ENCODE measurements around the gene MBD4. TPM values are rescaled to one million over a fixed set of nuclear protein-coding genes. Genes with fewer than 3 reads are reported as not detected.
"Not testable (repeated sequence)": the region's sequence is repeated elsewhere in the genome, so short reads cannot be mapped to it uniquely, and the experiment has no call there.

Gene MBD4
- polyA plus RNA-seq, 2 of the 4 experiments (the other 2 are of a cell fraction), result 32.7 to 49.7 TPM

GRCh38 chr3:129399145-129399894 is 40.4 kb downstream of the MBD4 start:
- ChIA-PET CTCF (interaction anchor here (0.6 to 6.6 kb wide), 7 partner anchors 10 to 57 kb away, joined by 3 to 48 read pairs (median 4); no protein-coding TSS in a partner anchor), POLR2A (interaction anchor here (0.6 to 2.2 kb wide), 10 partner anchors 10 to 1951 kb away, joined by 3 to 17 read pairs (median 4); partner anchors contain the start of genes IFT122 and MBD4)
- FAIRE-seq (no peak), ATAC-seq (peak; percentile 90 to 93), DNase-seq (ENCODE audit: low read depth in 1 of 2, low spot score in 1 of 2) (peak; percentile 83 to 95)
- peaks cover 34% of the 10 kb centered on the region for H3K4me1 ChIP-seq
- TF ChIP-seq RAD21 (conservative IDR thresholded peaks at IDR 0.05 in 1 of 2, IDR thresholded peaks at IDR 0.05 in 1 of 2), result peak; percentile 31 to 32; a peak in 2 of 5 replicates
- no peak for TF ChIP-seq CEBPB (IDR thresholded peaks at IDR 0.05)
- TF ChIP-seq CTCF (IDR thresholded peaks at IDR 0.05), result peak; percentile 67
- peak; percentile 44; the same call in 1 of the 3 replicates for TF ChIP-seq SMC3 (IDR thresholded peaks at IDR 0.05)
- peak; percentile 35; the same call in 1 of the 2 replicates for TF ChIP-seq KDM5A (IDR thresholded peaks at IDR 0.05)
- no peak for TF ChIP-seq NFE2L2 (conservative IDR thresholded peaks at IDR 0.05; ENCODE audit: low read length)
- TF ChIP-seq MAX (IDR thresholded peaks at IDR 0.05), result peak; percentile 60; the same call in 1 of the 2 replicates
- 3% methylated on average over 21 of the region's 25 CpGs for WGBS (ENCODE audit: missing lambda C conversion rate)
- peak overlapping the region; percentile 96 for H3K4me2 ChIP-seq
- peak overlapping the region; percentile 94 to 97 for H3K27ac ChIP-seq
- no peaks in the 10 kb centered on the region for H3K9me3 ChIP-seq
- peak overlapping the region; percentile 72 for H3K4me3 ChIP-seq

GRCh38 chr3:129398803-129399144 is 41.0 kb downstream of the MBD4 start:
- ChIA-PET CTCF (interaction anchor here (0.6 to 6.6 kb wide), 4 partner anchors 10 to 15 kb away, joined by 3 to 48 read pairs (median 13); no protein-coding TSS in a partner anchor), POLR2A (interaction anchor here (1.8 to 2.2 kb wide), 2 partner anchors 15 to 41 kb away, joined by 16 to 17 read pairs; partner anchors contain the start of genes IFT122 and MBD4)
- H3K9me3 ChIP-seq, result no peaks in the 10 kb centered on the region
- DNase-seq (ENCODE audit: low read depth in 1 of 2, low spot score in 1 of 2) (no peak), FAIRE-seq (no peak), ATAC-seq (peak; percentile 44 to 63; a peak in 4 of 6 replicates)
- TF ChIP-seq EHMT2 (IDR thresholded peaks at IDR 0.05; ENCODE audit: low read depth) (no peak), NFE2L2 (conservative IDR thresholded peaks at IDR 0.05; ENCODE audit: low read length) (no peak), EP300 (IDR thresholded peaks at IDR 0.05) (no peak), SMC3 (IDR thresholded peaks at IDR 0.05) (no peak), HEYL (CRISPR knock-in tag; IDR thresholded peaks at IDR 0.05) (no peak), BHLHE40 (IDR thresholded peaks at IDR 0.05; ENCODE audit: low read depth, low read length) (no peak), ZNF302 (CRISPR knock-in tag; IDR thresholded peaks at IDR 0.05) (no peak), RCOR1 (IDR thresholded peaks at IDR 0.05; ENCODE audit: low read depth, low read length) (no peak), POLR2A (IDR thresholded peaks at IDR 0.05; ENCODE audit: low read length) (no peak), ESRRA (IDR thresholded peaks at IDR 0.05; ENCODE audit: borderline replicate concordance, low read length) (no peak), HOXB5 (CRISPR knock-in tag; IDR thresholded peaks at IDR 0.05) (no peak), USF2 (IDR thresholded peaks at IDR 0.05) (no peak), E2F6 (IDR thresholded peaks at IDR 0.05; ENCODE audit: borderline replicate concordance, low read depth) (no peak), HOXA7 (CRISPR knock-in tag; IDR thresholded peaks at IDR 0.05) (no peak)
- peak overlapping the region; percentile 96 for H3K4me2 ChIP-seq
- peak overlapping the region; percentile 72 for H3K4me3 ChIP-seq
- peak overlapping the region; percentile 94 to 97 for H3K27ac ChIP-seq
- H3K4me1 ChIP-seq, result peaks cover 36% of the 10 kb centered on the region
- 2% methylated on average over 12 of the region's 18 CpGs for WGBS (ENCODE audit: missing lambda C conversion rate)

GRCh38 chr3:129393760-129394564 is 45.8 kb downstream of the MBD4 start:
- ATAC-seq, POLR2A ChIA-PET: not testable (repeated sequence)

More at GRCh38 chr3:129393760-129394564, 45.8 kb downstream of the MBD4 start:
- H3K4me2 ChIP-seq, result 0 out of 3 replicates have a peak overlapping the region, but pooled peaks have one; percentile 30
- CTCF ChIA-PET, result interaction anchor here (0.6 kb wide), 1 partner anchor 79 kb away, joined by 4 read pairs; no protein-coding TSS in a partner anchor
- not testable (repeated sequence) for H3K4me3 ChIP-seq; FAIRE-seq; H3K9me3 ChIP-seq; DNase-seq (ENCODE audit: low read depth in 1 of 2, low spot score in 1 of 2)
- 86% methylated on average over 5 of the region's 17 CpGs for WGBS (ENCODE audit: missing lambda C conversion rate)
- peaks cover 78% of the 10 kb centered on the region for H3K4me1 ChIP-seq
- H3K27ac ChIP-seq, result peak overlapping the region; percentile 86 to 95; a peak in 5 of 6 replicates

Measured in A549 (cell line).